Sigmoid colon (tissue), 7 donors: ENCODE measurements around the gene RASSF4. TPM values are rescaled to one million over a fixed set of nuclear protein-coding genes. Genes with fewer than 3 reads are reported as not detected.
A peak's percentile ranks its signal among the peaks of the same experiment; 100 is the strongest.
"Not testable (repeated sequence)": the region's sequence is repeated elsewhere in the genome, so short reads cannot be mapped to it uniquely, and the experiment has no call there.

Experiments
- DNase-seq: peaks from one replicate; pipeline ENCODE4 v3.0.0-alpha.2; 2019
- H3K27ac ChIP-seq, 4 donors: fragments of 200-600 bp; sonication (generic); one replicate each; pipeline ENCODE4 v1.5.1; 2016 to 2019; ENCODE audit warnings: mild to moderate bottlenecking in 1 of 4
- H3K27me3 ChIP-seq, 3 donors: fragments of 200-600 bp; sonication (generic); one replicate each; pipeline ENCODE4 v1.5.1; 2019; ENCODE audit warnings: mild to moderate bottlenecking in 1 of 3
- H3K36me3 ChIP-seq, 4 donors: fragments of 200-600 bp; sonication (generic); one replicate each; pipeline ENCODE4 v1.5.1; 2016 to 2019
- H3K4me1 ChIP-seq, 4 donors: fragments of 200-600 bp; sonication (generic); one replicate each; pipeline ENCODE4 v1.5.1; 2017 to 2019
- H3K4me3 ChIP-seq, 4 donors: fragments of 200-600 bp; sonication (generic); one replicate each; pipeline ENCODE4 v1.5.1; 2017 to 2019; ENCODE audit warnings: mild to moderate bottlenecking in 2 of 4, moderate library complexity in 1 of 4
- H3K9me3 ChIP-seq, 4 donors: fragments of 200-600 bp in 3 of 4; sonication (generic) in 3 of 4; one replicate each; pipeline versions ENCODE4 v1.5.1 to v1.6.1; 2013 to 2019
- EP300 ChIP-seq, 4 donors: sonication (generic); formaldehyde crosslinking; IDR thresholded peaks; one replicate each; pipeline ENCODE4 v1.6.1; 2017; ENCODE audit warnings: antibody characterized with exemption in 4 of 4
- POLR2A ChIP-seq, 2 donors: fragments of 450-650 bp; IDR thresholded peaks; one replicate each; pipeline ENCODE4 v1.6.1; 2016; ENCODE audit warnings: antibody characterized with exemption in 2 of 2, mild to moderate bottlenecking in 2 of 2, moderate library complexity in 2 of 2
- POLR2AphosphoS5 ChIP-seq, 4 donors: sonication (generic); formaldehyde crosslinking; IDR thresholded peaks; one replicate each; pipeline ENCODE4 v1.6.1; 2017; ENCODE audit warnings: antibody characterized with exemption in 4 of 4
- WGBS, 2 donors: extraction: QIAGEN DNeasy Blood & Tissue Kit; methylation state at CpG; one replicate each; pipeline ENCODE4 v1.1.7; 2013; 5-methylcytosine and 5-hydroxymethylcytosine counted together
- intact Hi-C: fragments of 100-400 bp; cut with DNase I; formaldehyde crosslinking; loops from one replicate; pipeline ENCODE4 v1.15.1; 2023
- polyA plus RNA-seq, 3 donors: library from polyadenylated mRNA; stranded (reverse); fragments of 200-250 nt; gene quantifications; one replicate each; pipeline ENCODE4 v1.2.3, GENCODE V29; 2013
- total RNA-seq, 4 donors: library from RNA; depleted of rRNA; stranded (reverse); fragments of >200 nt; gene quantifications; one replicate each; pipeline ENCODE4 v1.1.0, GENCODE V29; 2016
- TF ChIP-seq, protein P1 (sequence below), 4 experiments: fragments of 450-650 bp in 3 of 4; fragments of 200-600 bp in 1 of 4; IDR thresholded peaks; one replicate each; pipeline ENCODE4 v1.5.1; 2016 to 2019; ENCODE audit warnings: antibody characterized with exemption in 4 of 4, mild to moderate bottlenecking in 3 of 4, moderate library complexity in 2 of 4
- donor health status: healthy with polysubstance abuse.
- donor health status: Bipolar disorder and iron deficiency.
- donor health status: healthy.

Gene RASSF4
- total and polyA plus RNA-seq, 7 donors = 7.8 to 61.7 (median 23.2) TPM

GRCh38 chr10:45006276-45007030 is 46.9 kb downstream of the RASSF4 start:
- no peak for DNase-seq
- Histone ChIP-seq H3K36me3 (peaks cover 0 to 23% (median 5%) of the 10 kb centered on the region in 4 donors), H3K9me3 (no peaks in the 10 kb centered on the region), H3K4me3 (no peak overlapping the region), H3K27me3 (no peaks in the 10 kb centered on the region), H3K27ac (no peak overlapping the region), H3K4me1 (peaks cover 0 to 29% (median 15%) of the 10 kb centered on the region in 4 donors)
- WGBS, 2 donors = 94 to 95% methylated on average over 3 of the region's 3 CpGs
- TF ChIP-seq POLR2AphosphoS5 (IDR thresholded peaks at IDR 0.05) = no peak
- TF ChIP-seq, protein P1, sequence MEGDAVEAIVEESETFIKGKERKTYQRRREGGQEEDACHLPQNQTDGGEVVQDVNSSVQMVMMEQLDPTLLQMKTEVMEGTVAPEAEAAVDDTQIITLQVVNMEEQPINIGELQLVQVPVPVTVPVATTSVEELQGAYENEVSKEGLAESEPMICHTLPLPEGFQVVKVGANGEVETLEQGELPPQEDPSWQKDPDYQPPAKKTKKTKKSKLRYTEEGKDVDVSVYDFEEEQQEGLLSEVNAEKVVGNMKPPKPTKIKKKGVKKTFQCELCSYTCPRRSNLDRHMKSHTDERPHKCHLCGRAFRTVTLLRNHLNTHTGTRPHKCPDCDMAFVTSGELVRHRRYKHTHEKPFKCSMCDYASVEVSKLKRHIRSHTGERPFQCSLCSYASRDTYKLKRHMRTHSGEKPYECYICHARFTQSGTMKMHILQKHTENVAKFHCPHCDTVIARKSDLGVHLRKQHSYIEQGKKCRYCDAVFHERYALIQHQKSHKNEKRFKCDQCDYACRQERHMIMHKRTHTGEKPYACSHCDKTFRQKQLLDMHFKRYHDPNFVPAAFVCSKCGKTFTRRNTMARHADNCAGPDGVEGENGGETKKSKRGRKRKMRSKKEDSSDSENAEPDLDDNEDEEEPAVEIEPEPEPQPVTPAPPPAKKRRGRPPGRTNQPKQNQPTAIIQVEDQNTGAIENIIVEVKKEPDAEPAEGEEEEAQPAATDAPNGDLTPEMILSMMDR (IDR thresholded peaks at IDR 0.05) = no peak
- no peak for TF ChIP-seq EP300 (IDR thresholded peaks at IDR 0.05)
- no peak for TF ChIP-seq POLR2A (IDR thresholded peaks at IDR 0.05)
- intact Hi-C loops = loop anchor here (5.0 to 10.0 kb wide), 3 partner anchors 458 to 1332 kb away; partner anchors contain the start of gene ZFAND4

- 3 to 15% methylated on average over 8 of the region's 8 CpGs for WGBS, 2 donors
- H3K36me3 ChIP-seq = peaks cover 0 to 18% (median 3%) of the 10 kb centered on the region in 4 donors
- peak; percentile 64 for DNase-seq
- intact Hi-C loops = loop anchor here (5.0 to 10.0 kb wide), 3 partner anchors 456 to 1334 kb away; partner anchors contain the start of gene ZFAND4
- H3K9me3 ChIP-seq = no peaks in the 10 kb centered on the region
- no peaks in the 10 kb centered on the region for H3K27me3 ChIP-seq
- peaks cover 0 to 12% (median 3%) of the 10 kb centered on the region in 4 donors for H3K4me1 ChIP-seq
- TF ChIP-seq, protein P1 (IDR thresholded peaks at IDR 0.05) = peak in 3 of 4 experiments; percentile 56 to 70 (median 69)
- TF ChIP-seq EP300 (IDR thresholded peaks at IDR 0.05) = no peak
- peak in 2 of 4 donors; percentile 30 to 38 for TF ChIP-seq POLR2AphosphoS5 (IDR thresholded peaks at IDR 0.05)
- no peak overlapping the region for H3K4me3 ChIP-seq
- peak overlapping the region in 2 of 4 donors; percentile 15 for H3K27ac ChIP-seq
These were observed 49.0 kb downstream of the RASSF4 start for GRCh38 chr10:45008524-45009161.

GRCh38 chr10:45014557-45014956 is 55.0 kb downstream of the RASSF4 start:
- H3K36me3 ChIP-seq, H3K9me3 ChIP-seq, H3K27me3 ChIP-seq, DNase-seq, intact Hi-C loops, H3K4me3 ChIP-seq, H3K27ac ChIP-seq, H3K4me1 ChIP-seq: not testable (repeated sequence)
- 81% methylated on average over 10 of the region's 10 CpGs for WGBS, 2 donors

DNA sequence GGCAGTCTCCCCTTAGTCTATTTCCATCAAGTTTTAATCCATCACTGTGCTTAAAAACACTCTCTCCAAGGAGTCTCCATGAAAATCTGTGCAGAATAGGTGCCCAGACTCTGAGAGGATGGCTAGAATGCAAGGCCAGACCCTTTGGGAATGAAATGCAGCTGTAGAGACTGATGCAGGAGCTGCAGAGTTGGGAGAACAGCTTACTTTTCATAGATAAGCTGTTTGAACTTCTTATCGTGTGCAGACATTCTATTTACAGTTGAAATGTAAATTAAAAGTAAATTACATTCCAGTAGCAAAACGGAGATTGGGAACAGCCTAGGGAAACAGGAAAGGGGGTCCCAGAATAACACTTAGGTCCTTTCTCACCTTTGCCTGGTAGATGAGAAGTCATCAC is 56.0 kb downstream of the RASSF4 start:
- DNase-seq = no peak
- intact Hi-C loops = no loop called here
- no peak for TF ChIP-seq EP300 (IDR thresholded peaks at IDR 0.05)
- TF ChIP-seq POLR2A (IDR thresholded peaks at IDR 0.05) = no peak
- TF ChIP-seq POLR2AphosphoS5 (IDR thresholded peaks at IDR 0.05) = no peak
- TF ChIP-seq, protein P1 (IDR thresholded peaks at IDR 0.05) = no peak
- no peak overlapping the region for H3K4me3 ChIP-seq
- no peaks in the 10 kb centered on the region for H3K27me3 ChIP-seq
- 21 to 53% methylated on average over 2 of the region's 2 CpGs for WGBS, 2 donors
- H3K4me1 ChIP-seq = no peaks in the 10 kb centered on the region
- no peaks in the 10 kb centered on the region for H3K9me3 ChIP-seq
- no peaks in the 10 kb centered on the region for H3K36me3 ChIP-seq
- no peak overlapping the region for H3K27ac ChIP-seq

GRCh38 chr10:45023426-45023825 is 63.8 kb downstream of the RASSF4 start:
- H3K27me3 ChIP-seq = no peaks in the 10 kb centered on the region
- DNase-seq = no peak
- intact Hi-C loops = no loop called here
- H3K36me3 ChIP-seq = no peaks in the 10 kb centered on the region
- 82 to 91% methylated on average over 2 of the region's 2 CpGs for WGBS, 2 donors
- no peak for TF ChIP-seq POLR2A (IDR thresholded peaks at IDR 0.05)
- TF ChIP-seq, protein P1 (IDR thresholded peaks at IDR 0.05) = no peak
- TF ChIP-seq EP300 (IDR thresholded peaks at IDR 0.05) = no peak
- no peak for TF ChIP-seq POLR2AphosphoS5 (IDR thresholded peaks at IDR 0.05)
- H3K4me3 ChIP-seq = no peak overlapping the region
- no peaks in the 10 kb centered on the region for H3K4me1 ChIP-seq
- H3K9me3 ChIP-seq = peaks cover 0 to 3% (median 1%) of the 10 kb centered on the region in 4 donors
- no peak overlapping the region for H3K27ac ChIP-seq
